ENCODE data around the gene MRPL38.
"Not testable (repeated sequence)": the region's sequence is repeated elsewhere in the genome, so short reads cannot be mapped to it uniquely, and the experiment has no call there.

MRPL38 gene

DNA sequence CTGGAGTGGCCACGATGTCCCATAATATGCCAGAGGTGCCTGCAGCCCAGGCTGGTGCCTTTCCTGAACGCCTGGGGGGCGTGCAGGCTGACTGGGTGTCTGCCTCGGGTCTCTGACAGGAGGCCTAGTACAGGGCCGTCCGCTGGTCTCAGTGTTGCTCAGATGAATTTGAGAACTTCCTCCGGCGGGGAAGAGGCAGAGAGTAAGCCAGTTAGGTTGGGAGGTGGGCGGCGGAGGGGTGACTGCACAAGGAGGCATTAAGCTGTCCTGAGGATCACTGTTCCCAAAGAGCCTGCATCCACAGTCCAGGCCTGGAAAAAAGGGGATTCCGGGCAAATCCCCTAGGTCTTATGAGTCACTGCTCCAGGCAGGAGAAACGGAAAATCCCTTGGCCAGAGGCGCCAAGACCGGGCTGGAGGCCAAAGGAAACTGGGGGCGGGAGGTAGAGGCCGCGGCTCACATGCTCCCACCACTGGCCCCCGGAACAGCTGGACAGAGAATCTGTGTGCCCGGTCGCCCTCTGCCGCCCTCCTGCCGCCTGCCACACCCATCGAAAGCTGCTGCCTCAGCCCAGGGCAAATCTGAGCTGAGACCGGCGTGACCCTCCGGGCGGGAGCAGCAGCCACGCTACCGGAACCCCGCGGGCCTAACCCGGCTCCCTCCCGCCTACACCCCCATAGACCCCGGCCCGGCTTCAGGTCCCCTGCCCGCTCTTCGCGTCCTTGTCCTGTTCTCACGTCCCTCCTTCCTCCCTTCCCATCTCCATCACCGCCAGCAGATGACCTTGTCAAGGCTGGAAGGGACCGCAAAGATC is 27.5 kb downstream of the MRPL38 start:
- DNase-seq (ENCODE audit: low read depth in 2 of 2, low spot score in 1 of 2), result no peak

DNA sequence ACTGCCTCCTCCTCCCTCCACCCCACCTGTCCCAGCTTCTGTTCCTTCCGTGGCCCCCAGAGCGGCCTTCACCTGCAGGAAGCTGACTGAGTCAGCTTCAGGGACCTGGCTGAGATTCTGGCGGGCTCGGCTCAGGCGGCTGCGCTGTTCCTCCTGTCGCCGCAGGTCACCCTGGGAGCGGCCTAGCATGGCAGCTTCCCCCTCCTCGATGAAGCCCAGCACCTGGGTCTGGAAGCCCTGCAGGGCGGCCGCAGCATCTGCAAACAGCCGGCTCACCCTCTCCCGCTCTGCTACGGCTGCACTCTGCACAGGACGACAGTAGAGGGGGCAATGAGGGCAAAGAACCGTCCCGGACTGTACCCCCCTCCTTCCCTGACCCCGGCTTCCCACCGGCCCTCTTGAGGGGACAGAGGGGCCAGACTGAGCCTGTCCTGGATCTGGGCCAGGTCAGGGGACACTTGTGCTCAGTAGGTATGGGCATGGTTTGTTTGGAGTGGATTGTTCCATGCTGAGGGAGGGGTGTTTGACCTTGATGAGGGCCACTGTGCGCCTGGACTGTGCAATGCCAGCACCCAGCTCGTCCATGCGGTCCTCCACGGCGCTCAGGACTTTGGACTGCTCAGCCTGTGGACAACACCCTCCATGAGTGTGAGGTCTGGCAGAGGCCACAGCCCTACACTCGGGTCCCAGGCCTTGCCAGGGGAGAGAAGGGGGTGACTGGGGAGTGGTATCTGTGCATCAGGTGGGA is 28.3 kb downstream of the MRPL38 start:
- DNase-seq (ENCODE audit: low read depth in 2 of 2, low spot score in 1 of 2), result peak; percentile 34 to 46

DNA sequence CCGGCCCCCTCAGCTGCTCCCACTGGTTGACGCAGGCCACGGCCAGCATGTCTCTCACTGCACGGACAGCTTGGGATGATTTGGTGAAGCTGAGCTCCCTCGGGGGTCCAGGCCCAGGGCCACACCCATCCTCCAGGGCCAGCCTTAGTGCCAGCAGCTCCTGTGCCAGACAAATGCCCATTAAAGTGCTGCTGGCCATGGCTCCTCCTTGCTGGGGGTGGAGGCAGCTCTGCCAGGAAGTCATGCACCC is 28.8 kb downstream of the MRPL38 start:
- DNase-seq (ENCODE audit: low read depth in 2 of 2, low spot score in 1 of 2), result no peak

DNA sequence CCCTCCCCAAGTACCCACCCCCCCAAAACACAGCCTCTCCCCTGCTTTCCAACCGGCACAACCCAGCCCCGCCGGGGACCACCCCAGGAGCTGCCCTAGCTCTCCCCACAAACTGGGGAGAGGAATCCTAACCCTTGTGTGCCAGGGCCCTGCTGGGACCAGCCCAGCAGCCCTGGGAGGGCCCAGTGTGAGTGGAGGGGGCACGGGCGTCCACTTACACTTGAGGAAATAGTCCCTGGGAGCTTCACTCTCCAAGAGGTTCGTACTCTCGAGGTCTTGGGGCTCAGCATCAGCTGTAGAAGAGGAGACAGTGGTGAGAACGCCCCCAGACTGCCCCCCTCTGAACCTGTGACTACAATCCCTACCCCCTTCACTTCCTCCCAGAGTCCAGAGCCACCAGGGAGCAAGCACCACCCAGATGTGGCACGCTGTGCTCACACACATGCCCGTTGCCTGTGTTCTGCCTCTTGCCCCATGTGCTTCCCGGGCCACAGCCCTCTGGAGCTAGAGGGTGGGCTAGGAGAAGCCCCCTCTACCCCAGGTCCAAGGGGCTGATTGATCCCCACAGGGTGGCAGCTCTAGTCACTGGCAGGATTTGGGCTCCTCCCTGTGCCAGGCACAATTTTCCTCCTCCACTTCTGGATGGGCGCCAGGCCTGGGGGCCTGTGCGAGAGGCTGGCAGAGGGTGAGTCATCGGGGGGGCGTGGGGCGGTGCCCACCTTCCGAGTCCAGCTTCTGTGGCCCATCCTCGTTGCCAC is 29.3 kb downstream of the MRPL38 start:
- DNase-seq (ENCODE audit: low read depth in 2 of 2, low spot score in 1 of 2), result no peak

DNA sequence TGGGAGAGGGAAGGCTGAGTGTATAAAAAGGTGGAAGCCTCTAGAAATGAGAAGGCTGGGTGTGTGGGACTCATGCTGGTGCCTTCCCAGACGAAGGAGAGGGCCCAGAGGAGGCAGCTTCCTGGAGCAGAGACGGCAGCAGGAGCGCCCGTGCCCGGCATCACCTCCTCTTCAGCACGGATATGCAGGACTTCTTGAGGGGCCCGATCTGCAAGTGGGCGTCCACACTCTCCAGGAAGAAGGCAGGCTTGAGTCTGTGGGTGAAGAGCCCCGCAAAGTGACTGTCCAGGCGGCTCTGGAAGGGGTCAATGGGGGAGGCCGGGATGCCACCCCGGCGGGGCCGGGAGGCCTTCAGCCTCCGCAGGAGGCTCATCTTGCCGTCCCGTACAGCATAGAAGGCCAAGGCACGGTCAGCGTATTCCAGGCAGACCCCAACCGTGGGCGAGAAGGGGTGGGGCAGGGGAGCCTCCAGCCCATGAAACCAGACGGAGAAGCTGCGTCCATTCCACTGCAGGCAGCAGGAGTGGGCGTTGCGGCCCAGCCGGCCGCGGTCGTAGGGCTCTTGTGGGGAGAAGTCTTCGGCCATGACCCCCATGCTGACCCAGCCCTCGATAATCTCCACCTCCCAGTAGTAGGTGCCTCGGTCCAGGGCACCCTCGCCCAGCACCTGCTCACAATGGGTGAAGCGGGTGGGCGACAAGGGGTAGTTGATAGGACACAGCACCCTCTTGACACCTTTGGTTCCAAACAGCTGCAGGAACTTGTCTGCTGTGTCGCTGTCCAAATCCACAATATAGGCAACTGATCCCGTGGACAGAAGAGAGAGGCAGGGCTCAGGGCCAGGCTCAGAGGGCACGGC is 30.1 kb downstream of the MRPL38 start:
- no peak for DNase-seq (ENCODE audit: low read depth in 2 of 2, low spot score in 1 of 2)

DNA sequence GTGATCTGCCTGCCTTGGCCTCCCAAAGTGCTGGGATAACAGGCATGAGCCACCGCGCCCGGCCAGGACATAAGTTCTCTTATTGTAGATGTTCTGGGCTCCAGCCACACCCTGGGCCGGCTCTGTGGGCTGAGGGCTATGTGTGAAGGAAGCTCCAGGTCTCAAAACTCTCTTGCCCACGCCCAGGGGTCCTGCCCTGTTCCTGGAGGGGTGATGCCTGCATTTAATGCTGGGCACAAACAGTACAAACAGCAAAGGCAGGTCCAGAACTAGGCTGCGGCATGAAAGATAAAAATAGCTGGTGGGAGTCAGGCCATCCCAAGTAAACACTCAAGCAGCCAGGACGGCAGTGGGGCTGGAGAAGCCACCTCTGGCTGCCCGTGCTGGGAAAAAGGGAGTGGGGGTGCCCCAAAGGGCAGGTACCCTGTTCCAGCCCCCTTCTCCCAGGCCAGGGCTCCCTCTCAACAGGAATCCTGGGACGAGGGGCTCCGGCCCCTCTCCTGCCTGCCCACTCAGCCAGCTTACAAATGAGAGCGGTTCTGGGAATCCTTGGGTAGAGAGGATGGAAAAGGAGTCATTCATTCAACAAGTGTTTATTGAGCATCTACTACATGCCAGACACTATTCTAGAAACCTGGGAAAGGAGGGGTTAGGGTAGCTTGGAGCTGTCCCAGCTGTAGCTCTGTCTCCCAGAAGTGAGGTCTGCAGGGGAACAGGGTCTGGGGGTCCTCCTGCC is 30.9 kb downstream of the MRPL38 start:
- no peak for DNase-seq (ENCODE audit: low read depth in 2 of 2, low spot score in 1 of 2)

DNA sequence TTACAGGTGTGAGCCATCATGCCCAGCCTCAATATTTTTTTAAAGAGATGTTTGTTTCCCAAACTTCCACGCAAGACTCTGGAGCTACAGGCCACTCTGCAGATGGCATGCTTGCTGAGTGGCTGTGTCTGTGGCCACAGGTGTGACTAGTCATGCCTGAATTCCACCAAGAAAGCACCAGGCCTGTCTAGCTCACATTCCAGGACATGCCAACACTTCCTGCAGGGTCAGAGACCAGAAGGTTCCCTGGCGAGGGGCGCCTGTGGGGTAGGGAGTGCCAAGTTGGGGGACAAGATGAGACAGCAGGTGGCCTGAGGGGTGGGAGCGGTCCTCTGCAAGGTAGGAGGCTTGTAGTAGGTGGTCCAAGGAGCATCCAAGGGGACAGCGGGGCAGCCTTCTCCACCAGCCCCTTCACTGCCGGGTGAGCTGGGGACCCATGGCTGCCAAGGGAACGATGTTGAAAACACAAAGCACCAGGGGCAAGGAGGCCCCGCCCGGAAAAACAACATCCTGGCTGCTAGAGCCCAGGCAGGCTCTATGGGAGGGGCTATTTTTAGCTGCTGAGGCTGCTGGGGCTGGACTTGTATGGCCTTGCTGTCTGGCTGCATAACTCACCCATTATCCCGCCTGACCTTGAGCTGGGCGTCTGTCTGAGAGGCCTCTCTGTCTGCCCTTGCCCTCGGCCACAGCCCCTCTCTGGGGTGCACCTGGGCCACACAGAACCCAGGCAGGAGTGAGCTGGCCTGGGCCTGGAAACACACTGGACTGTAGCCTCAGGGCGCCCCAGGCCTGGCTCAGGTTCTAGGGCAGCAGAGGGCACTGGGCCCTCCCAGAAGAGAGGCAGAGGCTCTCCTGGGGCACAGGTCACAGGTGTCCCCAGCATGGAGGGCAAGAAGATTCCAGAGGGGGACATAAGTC is 32.0 kb downstream of the MRPL38 start:
- no peak for DNase-seq (ENCODE audit: low read depth in 2 of 2, low spot score in 1 of 2)

DNA sequence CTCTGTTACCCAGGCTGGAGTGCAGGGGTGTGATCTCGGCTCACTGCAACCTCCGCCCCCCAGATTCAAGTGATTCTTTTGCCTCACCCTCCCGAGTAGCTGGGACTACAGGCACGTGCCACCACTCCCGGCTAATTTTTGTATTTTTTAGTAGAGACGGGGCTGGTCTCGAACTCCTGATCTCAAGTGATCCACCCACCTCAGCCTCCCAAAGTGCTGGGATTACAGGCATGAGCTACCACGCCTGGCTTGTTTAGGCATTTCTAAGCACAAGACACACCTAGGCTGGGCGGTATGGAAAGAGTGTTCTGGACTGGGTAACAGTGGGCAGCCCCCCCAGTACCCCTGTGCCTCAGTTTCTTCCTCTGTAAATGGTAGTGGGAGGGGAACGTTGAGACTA is 34.5 kb downstream of the MRPL38 start:
- not testable (repeated sequence) for DNase-seq (ENCODE audit: low read depth in 2 of 2, low spot score in 1 of 2)

DNA sequence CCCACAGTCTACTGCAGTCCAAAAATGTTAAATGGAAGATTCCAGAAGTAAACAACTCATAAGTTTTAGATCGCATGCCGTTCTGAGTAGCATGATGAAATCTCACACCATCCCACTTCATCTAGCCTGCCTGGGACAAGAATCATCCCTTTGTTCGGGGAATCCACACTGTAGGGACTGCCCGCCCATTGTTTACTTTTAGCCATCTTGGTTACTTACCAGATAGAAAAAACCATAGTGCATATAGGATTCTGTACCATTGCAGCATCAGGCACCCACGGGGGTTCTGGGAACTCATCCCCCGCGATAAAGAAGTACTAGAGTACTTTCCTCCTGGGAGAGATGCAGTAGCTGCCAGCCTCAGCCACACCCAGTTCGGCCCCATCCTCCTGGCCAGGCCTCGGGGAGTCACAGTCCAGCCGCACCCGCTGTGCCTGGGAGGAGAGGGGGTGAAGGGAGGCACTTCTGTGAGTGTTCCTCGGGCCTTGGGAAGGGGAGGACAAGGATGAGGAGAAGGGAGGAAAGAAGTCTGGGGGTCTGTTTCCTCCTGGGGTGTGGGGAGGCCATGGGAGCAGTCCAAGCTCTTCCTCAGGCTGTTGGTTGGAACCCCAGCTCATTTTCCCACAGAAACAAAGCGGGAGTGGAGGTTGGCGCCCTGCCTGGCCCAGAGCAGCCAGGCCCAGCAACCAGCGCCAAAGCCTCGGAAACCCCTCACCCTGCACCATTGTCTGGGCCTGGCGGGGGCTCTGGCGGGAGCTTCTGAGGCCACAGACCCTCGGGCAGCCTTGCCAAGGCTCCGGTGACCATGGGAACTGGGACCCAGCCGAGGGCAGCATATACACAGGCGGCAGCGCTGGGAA is 35.2 kb downstream of the MRPL38 start:
- DNase-seq (ENCODE audit: low read depth in 2 of 2, low spot score in 1 of 2), result no peak

DNA sequence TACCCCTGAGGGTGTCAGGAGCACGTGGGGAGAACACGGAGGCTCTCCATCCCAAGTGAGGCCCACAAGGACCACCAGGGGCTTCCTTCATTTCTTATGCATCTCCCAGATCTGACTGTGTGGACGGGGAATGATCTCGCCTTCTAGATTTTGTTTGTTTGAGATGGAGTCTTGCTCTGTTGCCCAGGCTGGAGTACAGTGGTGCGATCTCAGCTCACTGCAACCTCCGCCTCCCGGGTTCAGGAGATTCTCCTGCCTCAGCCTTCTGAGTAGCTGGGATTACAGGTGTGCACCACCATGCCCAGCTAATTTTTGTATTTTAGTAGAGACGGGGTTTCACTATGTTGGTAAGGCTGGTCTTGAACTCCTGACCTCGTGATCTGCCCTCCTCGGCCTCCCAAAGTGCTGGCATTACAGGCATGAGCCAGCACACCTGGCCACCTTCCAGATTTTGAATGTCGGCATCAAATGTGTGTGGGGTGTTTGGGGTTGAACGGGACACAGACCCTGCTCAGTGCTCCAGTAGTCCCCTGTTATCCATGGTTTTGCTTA is 35.9 kb downstream of the MRPL38 start:
- DNase-seq (ENCODE audit: low read depth in 2 of 2, low spot score in 1 of 2), result not testable (repeated sequence)

DNA sequence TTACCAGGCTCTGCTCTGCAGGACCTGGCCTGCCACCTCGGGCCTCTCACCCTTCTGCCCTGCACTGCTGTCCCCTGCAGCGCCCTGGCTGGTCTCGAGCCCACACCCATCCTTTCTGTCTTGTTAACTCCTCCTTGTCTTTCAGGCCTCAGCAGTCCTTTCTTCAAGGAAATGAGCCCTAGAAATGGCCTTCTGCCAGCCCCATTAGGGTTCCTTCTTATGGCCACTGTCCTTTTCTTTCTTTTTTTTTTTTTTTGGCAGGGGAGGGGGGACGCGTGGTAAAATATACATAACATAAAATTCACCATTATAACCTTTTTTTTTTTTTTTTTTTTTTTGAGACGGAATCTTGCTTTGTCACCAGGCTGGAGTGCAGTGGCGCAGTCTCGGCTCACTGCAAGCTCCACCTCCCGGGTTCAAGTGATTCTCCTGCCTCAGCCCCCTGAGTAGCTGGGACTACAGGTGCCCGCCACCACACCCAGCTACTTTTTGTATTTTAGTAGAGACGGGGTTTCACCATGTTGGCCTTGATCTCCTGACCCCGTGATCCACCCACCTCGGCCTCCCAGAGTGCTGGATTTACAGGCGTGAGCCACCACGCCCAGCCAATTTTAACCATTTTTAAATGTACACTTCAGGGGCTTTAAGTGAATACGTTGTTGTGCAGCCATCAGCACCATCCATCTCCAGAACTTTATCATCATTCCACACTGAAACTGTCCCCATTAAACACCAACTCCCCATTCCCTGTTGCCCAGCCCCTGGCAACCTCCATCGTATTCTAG is 39.1 kb downstream of the MRPL38 start:
- not testable (repeated sequence) for DNase-seq (ENCODE audit: low read depth in 2 of 2, low spot score in 1 of 2)

DNA sequence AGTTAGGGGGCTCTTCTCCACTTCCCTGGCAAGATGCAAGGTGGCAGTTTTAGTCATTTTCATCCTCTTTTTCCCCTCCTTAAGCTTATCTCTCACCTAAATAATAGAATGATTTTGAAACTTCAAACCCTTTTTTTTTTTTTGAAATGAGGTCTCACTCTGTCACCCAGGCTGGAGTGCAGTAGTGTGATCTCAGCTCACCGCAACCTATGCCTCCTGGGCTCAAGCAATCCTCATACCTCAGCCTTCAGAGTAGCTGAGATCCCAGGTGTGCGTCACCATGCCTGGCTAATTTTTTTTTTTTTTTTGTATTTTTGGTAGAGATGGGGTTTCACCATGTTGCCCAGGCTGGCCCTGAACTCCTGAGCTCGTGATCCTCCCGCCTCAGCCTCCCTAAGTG is 39.8 kb downstream of the MRPL38 start:
- DNase-seq (ENCODE audit: low read depth in 2 of 2, low spot score in 1 of 2), result not testable (repeated sequence)

DNA sequence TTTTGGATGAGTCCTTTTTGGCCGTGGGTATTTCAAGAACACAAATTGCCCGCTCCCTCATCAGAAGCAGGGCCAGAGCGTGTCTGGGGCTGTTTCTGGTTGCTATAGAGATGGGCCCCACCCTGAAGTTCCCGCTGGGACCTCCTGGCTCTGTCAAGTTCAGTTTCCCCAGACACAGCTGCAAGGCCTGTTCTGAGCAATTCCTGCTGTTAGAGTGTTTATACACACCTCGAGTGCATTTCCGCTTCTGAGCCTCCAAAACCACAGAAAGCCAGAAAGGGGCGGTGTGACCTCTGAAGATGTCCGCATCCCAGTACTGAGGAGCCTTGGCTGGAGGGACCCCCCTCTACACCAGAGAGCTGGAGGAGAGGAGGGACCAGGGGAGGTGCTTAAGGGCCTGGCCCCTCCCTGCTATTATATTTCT is 40.2 kb downstream of the MRPL38 start:
- no peak for DNase-seq (ENCODE audit: low read depth in 2 of 2, low spot score in 1 of 2)

DNA sequence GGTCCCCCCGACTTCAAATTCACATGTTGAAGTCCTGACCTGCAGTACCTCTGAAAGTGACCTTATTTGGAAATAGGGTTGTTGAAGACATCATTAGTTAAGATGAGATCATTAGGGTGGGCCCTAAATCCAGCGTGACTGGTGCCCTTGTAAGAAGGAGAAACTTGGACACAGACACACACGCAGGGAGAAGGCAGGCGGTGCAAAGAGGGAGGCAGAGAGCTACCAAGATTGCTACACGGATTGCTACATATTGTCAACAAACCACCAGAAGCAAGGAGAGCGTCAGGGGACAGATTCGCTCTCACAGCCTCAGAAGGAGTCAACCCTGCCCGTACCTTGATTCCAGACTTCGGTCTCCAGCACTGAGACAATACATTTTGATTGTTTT is 42.8 kb downstream of the MRPL38 start:
- DNase-seq (ENCODE audit: low read depth in 2 of 2, low spot score in 1 of 2), result no peak

DNA sequence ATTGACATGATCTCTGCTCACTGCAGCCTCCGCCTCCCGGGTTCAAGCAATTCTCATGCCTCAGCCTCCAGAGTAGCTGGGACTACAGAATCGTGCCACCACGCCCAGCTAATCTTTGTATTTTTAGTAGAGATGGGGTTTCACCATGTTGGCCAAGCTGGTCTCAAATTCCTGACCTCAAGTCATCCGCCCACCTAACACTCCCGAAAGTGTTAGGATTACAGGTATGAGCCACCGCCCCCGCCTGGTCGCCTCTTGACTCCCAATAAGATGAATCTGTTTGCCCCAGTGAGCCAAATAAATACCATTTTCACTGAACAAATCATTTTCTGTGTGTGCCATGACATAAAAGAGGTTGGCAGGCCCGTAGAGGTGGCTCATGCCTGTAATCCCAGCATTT is 45.3 kb downstream of the MRPL38 start:
- not testable (repeated sequence) for DNase-seq (ENCODE audit: low read depth in 2 of 2, low spot score in 1 of 2)

DNA sequence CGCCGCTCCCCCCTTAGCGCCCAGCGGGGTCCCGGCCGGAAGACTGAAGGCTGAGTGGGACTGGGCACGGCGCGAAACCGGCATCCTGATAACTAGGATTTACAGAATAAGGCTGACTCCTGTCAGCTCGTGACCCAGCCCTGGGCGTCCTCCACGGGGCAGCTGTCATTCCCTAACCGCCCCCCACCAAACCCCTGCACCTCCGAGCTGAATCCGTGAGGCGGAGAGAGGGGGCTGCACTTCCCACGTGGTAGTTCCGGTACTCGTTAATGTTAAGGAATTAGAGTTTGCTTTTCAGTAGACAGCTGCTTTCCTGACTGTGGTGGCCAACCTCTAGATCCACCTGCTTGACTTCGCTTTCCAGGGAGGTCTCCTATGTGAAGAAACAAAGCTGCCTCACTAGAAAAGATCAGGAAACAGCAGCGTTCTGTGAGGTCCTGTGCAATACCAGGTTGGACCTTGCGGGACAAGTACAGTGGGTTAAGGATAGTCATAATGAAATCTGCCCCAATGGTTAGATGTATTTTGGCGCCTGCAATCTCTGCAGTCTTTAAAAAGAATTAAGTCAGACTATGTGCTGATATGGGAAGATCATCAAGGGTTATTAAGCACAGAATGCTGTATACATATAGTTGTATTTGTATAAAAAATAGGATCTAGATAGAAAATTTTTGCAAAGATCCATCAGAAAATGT is 48.5 kb downstream of the MRPL38 start:
- DNase-seq (ENCODE audit: low read depth in 2 of 2, low spot score in 1 of 2), result no peak

Data from stimulated activated CD8-positive, alpha-beta memory T cell treated with anti-CD3 and anti-CD28 coated beads, Interleukin-4, amount 100 ng/mL, for 4 hours (primary cell).